ENCODE data around the gene LIMK2.

- no peak for TF ChIP-seq CTCF (optimal IDR thresholded peaks at IDR 0.05 in 1 of 3, IDR thresholded peaks at IDR 0.05 in 1 of 3, conservative IDR thresholded peaks at IDR 0.05 in 1 of 3; ENCODE audit: extremely low read depth in 1 of 3, insufficient read depth in 2 of 3, low read length in 3 of 3)
- TF ChIP-seq EZH2 (IDR thresholded peaks at IDR 0.05; ENCODE audit: low read length): no peak
Observed at GRCh38 chr22:31212783-31213629, 908 bp downstream of the LIMK2 start.
